ENCODE results near the gene RNFT1. TPM values are rescaled to one million over a fixed set of nuclear protein-coding genes. Genes with fewer than 3 reads are reported as not detected.
"Not testable (repeated sequence)": the region's sequence is repeated elsewhere in the genome, so short reads cannot be mapped to it uniquely, and the experiment has no call there.

Gene RNFT1
- total and polyA plus RNA-seq, 10 of the 15 experiments (the other 5 are each of a cell fraction or from before 2014, with no cell fraction given): 7.7 to 20.2 (median 12.1) TPM

- TF ChIP-seq ZBTB11 (CRISPR knock-in tag; IDR thresholded peaks at IDR 0.05): no peak
- TF ChIP-seq RBBP5 (conservative IDR thresholded peaks at IDR 0.05): no peak
- peak; percentile 57 to 96 for TF ChIP-seq EGR1 (IDR thresholded peaks at IDR 0.05; ENCODE audit: borderline replicate concordance in 1 of 2, low read depth in 2 of 2, low read length in 2 of 2)
- peak; percentile 27; the same call in 1 of the 2 replicates for TF ChIP-seq BACH1 (IDR thresholded peaks at IDR 0.05; ENCODE audit: borderline replicate concordance)
- peak; percentile 86 for TF ChIP-seq SKIL (IDR thresholded peaks at IDR 0.05; ENCODE audit: low read depth, poor library complexity, severe bottlenecking)
- peak; percentile 43 for TF ChIP-seq RELA (IDR thresholded peaks at IDR 0.05; ENCODE audit: borderline replicate concordance, partially characterized antibody)
- TF ChIP-seq CEBPZ (IDR thresholded peaks at IDR 0.05; ENCODE audit: low read depth, low read length): no peak
- TF ChIP-seq MLLT1 (IDR thresholded peaks at IDR 0.05): peak; percentile 72; the same call in 1 of the 2 replicates
Observed at GRCh38 chr17:59964482-59965328, at the start of gene RNFT1 (continued).

- POLR2A ChIA-PET; H3K4me3 ChIP-seq; H4K20me1 ChIP-seq (ENCODE audit: control insufficient read depth, insufficient read depth); FAIRE-seq; CTCF ChIA-PET; H3K9ac ChIP-seq (ENCODE audit: control insufficient read depth, insufficient read depth, low read length); H3K36me3 ChIP-seq (ENCODE audit: control insufficient read depth in 2 of 2, insufficient read depth in 2 of 2, low read length in 1 of 2); ATAC-seq; SMC1A ChIA-PET (ENCODE audit: uncharacterized antibody, unreplicated experiment); H3K9me3 ChIP-seq (replicated peaks; ENCODE audit: control insufficient read depth, insufficient read depth, low read length); intact Hi-C loops (cut with micrococcal nuclease; ENCODE audit: unreplicated experiment); RAD21 ChIA-PET (ENCODE audit: unreplicated experiment); H3K27ac ChIP-seq (ENCODE audit: control insufficient read depth, insufficient read depth); BruUV-seq (replicated peaks); H3K79me2 ChIP-seq (ENCODE audit: control insufficient read depth, insufficient read depth, low read length); in situ Hi-C loops (cut with MboI); H3K4me2 ChIP-seq (ENCODE audit: control insufficient read depth, insufficient read depth); H3K4me1 ChIP-seq (ENCODE audit: control insufficient read depth, insufficient read depth, low read length); DNase-seq (ENCODE audit: low read depth, low spot score); H2AFZ ChIP-seq (ENCODE audit: control insufficient read depth, low read depth, low read length); H3K27me3 ChIP-seq (replicated peaks in 1 of 2; ENCODE audit: control insufficient read depth in 2 of 2, insufficient read depth in 2 of 2, low read length in 1 of 2): not testable (repeated sequence)
- WGBS (ENCODE audit: insufficient coverage, insufficient replicate concordance, low lambda C conversion rate, missing lambda C conversion rate): 37% methylated on average over 7 of the region's 13 CpGs
Observed at GRCh38 chr17:60009326-60009725, 44.8 kb upstream of the RNFT1 start.

All from GM12878 (cell line).